Hematopoietic multipotent progenitor cell treated with erythropoietin and hydrocortisone succinate and interleukin-3 and kit ligand, for 8 days (in vitro differentiated cells): ENCODE results near the gene DIP2A.
"Not testable (repeated sequence)": the region's sequence is repeated elsewhere in the genome, so short reads cannot be mapped to it uniquely, and the experiment has no call there.

Experiments used
- DNase-seq: peaks from one replicate; pipeline ENCODE4 v3.0.0-alpha.2; 2015

Gene DIP2A

GRCh38 chr21:46426313-46427046 lies 32.2 kb upstream of the DIP2A start:
- no peak for DNase-seq

DNA sequence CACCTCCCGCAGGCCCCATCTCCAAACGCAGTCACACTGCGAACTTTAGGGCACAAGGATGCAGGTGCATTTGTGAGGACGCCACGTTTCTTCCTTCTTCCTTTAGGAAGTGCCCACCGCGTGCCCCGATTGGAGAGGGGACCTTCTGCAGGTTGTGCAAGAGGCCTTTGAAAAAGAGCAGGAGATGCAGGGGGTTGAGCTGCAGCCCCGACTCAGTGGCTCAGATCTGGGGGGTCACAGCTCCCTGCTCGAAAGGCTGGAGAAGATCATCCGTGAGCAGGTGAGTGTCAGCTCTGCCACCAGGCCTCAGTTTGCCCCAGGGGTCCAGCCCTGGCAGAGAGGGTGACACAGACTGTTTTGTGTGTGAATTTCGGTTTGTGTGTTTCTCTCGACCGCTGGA lies 31.2 kb upstream of the DIP2A start:
- DNase-seq: no peak

DNA sequence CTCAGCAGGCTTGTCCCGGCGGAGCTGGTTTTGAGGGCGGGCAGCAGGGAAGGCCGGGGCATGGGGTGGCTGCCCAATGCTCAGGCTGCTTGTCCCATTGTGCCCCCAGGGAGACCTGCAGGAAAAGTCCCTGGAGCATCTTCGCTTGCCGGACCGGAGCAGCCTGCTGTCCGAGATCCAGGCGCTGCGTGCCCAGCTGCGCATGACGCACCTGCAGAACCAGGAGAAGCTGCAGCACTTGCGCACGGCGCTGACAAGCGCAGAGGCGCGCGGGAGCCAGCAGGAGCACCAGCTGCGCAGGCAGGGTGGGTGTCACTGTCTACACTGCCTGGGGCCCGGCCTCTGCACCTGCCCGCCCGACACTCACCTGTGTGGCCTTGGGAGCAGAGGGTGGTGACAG lies 30.4 kb upstream of the DIP2A start:
- DNase-seq: no peak

GRCh38 chr21:46428987-46429710 lies 29.5 kb upstream of the DIP2A start:
- no peak for DNase-seq

- no peak for DNase-seq
These were observed 28.7 kb upstream of the DIP2A start for GRCh38 chr21:46429754-46430681.

DNA sequence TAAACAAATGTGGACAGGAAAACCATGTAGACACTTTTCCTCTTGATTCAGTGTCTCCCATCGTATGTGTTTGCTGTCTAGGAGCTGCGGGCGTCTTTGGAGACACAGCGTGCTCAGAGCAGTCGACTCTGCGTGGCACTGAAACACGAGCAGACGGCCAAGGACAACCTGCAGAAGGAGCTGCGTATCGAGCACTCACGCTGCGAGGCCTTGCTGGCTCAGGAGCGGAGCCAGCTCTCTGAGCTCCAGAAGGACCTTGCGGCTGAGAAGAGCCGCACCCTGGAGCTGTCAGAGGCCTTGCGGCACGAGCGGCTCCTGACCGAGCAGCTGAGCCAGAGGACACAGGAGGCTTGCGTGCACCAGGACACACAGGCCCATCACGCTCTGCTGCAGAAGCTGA lies 27.2 kb upstream of the DIP2A start:
- no peak for DNase-seq

GRCh38 chr21:46431884-46432488 lies 26.7 kb upstream of the DIP2A start:
- DNase-seq: no peak

- DNase-seq: not testable (repeated sequence)
These were observed 25.6 kb upstream of the DIP2A start for GRCh38 chr21:46433116-46433515.

- DNase-seq: no peak
These were observed 24.3 kb upstream of the DIP2A start for GRCh38 chr21:46434322-46434958.

DNA sequence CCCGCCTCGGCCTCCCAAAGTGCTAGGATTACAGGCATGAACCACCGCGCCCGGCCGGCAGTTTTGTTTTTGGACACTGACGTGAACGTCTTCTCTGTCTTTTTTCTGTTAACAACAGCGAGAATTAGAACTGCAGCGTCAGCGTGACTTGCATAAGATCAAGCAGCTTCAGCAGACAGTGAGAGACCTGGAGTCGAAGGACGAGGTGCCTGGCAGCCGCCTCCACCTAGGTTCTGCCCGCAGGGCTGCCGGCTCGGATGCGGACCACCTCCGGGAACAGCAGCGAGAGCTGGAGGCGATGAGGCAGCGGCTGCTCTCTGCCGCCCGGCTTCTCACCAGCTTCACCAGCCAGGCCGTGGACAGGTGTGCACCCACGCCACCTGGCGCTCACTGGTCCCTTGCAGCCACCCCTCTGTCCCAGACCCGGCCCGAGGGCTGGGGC lies 22.9 kb upstream of the DIP2A start:
- DNase-seq: no peak

DNA sequence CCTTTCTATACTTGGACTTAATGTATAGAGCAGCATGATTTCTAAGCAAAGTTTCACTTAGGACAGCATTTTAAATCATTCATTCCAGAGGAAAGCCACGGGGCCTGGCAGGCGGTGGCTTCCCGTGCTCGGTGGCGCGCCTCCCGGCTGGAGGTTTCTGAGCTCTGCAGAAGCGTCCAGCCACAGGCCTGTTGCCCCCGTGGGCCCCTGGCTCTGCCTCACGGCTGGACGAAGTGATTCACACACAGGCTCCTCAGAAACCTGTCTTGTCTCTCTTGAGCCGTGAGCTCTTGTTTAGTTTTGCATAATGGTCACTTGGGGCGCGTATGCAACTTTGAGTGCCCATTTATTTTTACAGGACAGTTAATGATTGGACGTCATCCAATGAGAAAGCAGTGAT lies 22.1 kb upstream of the DIP2A start:
- DNase-seq: no peak

GRCh38 chr21:46437096-46437498 lies 21.6 kb upstream of the DIP2A start:
- DNase-seq: no peak

DNA sequence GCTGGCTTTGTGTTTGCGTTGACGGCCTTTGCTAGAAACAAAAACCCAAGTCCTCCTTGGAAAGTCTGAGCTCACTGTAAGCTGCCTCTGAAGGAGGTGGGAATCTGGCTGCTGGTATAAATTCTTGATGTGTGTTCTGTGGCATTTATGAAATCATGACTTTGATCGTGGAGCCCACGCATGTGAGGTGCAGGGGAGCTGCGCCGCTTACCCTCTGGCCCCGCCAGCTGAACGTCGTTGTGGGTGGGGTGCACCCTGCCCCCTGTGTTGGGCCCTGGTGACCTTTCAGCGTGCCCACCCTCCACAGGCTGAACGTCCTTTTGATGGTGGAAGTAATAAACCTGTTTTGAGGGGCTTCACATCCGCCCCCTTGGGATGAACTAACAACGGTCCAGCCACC lies 21.2 kb upstream of the DIP2A start:
- no peak for DNase-seq

DNA sequence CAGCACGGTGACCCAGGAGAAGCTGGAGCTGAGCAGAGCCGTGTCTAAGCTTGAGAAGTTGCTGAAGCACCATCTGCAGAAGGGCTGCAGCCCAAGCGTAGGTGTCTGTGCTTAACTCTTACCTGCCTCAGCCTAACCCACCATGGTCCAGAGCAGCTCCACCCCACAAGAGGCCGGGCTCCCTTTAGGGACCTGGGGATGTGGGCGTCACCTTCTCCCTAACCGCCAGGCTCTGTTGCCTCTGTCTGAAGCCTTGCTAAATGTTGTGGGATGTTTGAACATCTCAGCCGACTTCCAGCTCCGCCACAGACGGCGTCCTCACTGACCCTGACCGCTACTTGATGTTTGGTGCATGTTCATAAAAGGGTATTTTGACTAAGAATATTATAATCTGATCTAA lies 20.4 kb upstream of the DIP2A start:
- no peak for DNase-seq

DNA sequence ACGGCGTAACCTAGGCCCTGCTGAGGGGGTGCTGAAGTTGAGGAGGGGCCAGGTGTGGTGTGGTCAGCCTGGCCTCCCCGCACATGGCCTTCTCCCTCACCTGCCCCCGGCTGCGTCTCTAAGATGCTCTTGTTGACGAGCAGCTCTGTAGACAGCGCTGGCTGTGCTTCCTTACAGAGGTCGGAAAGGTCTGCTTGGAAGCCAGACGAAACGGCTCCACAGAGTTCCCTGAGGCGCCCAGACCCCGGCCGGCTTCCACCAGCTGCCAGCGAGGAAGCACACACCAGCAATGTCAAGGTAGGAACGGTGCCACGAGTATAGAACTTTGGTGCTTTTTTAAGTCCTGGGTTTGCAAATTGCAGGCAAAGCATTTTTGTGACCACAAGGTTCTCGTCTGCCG lies 18.8 kb upstream of the DIP2A start:
- no peak for DNase-seq

- no peak for DNase-seq
These were observed 17.4 kb upstream of the DIP2A start for GRCh38 chr21:46441331-46441730.

DNA sequence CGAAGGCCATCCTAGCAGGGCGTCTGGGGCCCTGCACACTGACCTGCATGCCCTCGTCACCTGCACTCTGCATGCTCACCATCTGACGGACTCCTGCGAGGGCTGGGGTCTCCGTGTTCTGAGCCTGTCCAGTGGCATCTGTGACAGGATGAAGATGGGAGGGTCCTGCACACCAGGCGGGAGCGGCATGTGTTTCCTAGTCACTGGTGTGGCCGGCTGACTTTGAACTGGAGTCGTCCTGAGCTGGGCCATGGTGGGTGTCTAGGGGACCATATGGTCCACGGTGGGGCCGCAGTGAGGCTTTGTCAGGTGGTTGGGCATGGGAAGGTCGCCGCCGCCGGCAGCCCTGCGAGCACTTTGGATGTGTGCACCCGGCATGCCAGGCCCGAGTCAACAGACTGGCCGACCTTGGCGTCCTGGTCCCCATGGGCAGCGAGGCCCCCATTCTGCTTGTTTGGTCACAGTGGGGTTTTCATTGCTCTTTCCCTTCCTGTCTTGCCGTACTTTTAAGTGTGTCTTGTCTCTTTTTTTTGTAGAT lies 16.7 kb upstream of the DIP2A start:
- no peak for DNase-seq

- DNase-seq: peak; percentile 54
These were observed 15.8 kb upstream of the DIP2A start for GRCh38 chr21:46442938-46443337.

GRCh38 chr21:46443910-46444309 lies 14.8 kb upstream of the DIP2A start:
- DNase-seq: no peak

DNA sequence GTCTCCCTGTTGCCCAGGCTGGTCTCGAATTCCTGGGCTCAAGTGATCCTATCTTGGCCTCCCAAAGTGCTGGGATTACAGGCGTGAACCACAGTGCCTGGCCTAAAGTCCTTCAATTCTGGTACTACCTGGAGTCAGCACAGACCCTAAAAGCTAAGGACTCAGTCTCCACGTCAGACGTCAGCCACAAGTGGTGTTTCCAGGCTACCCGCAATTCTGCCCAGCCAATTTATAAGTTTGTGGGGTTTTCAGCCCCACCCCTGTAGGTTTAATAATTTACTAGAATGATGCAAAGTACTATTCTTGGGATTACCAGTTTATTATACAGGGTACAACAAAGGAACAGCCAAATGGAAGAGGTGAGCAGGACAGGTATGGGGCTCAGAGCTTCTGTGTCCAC lies 10.6 kb upstream of the DIP2A start:
- no peak for DNase-seq

DNA sequence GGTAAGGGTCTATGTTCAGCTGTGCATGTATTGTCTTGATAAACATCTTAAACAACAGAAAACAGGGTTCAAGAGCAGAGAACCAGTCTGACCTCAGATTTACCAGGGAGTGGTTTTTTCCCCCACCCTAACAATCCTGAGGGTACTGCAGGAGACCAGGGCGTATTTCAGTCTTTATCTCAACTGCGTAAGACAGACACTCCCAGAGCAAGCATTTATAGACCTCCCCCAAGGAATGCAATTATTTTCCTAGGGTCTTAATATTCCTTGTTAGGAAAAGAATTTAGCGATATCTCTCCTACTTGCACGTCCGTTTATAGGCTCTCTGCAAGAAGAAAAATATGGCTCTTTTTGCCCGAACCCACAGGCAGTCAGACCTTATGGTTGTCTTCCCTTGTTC lies 9.8 kb upstream of the DIP2A start:
- not testable (repeated sequence) for DNase-seq

DNA sequence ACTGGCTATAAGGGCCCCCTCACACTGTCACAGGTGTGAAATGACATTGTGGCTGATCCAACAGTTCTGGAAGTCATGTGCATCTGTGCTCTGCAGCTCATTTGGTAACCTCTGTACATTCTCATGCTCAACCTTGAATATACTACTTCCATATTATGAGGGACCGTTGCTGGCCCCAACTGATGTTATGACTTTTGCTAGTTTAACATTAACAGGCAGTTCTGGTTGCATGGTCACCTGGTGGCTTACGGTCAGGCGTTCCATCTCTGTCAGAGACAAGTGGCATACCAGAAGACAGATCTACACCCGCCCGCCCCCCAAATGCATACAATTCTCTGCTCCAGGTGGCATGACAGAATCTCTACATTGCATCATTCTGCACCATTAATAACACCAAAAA lies 6.0 kb upstream of the DIP2A start:
- no peak for DNase-seq
